ENCODE results near the gene GALT.

- TF ChIP-seq PTBP1 (IDR thresholded peaks at IDR 0.05; ENCODE audit: low read depth, low read length, poor library complexity, severe bottlenecking) (no peak), SAFB2 (CRISPR knock-in tag; IDR thresholded peaks at IDR 0.05; ENCODE audit: borderline replicate concordance, low read depth) (no peak), CTCF (CRISPR knock-in tag; IDR thresholded peaks at IDR 0.05) (no peak), ELF3 (CRISPR knock-in tag; IDR thresholded peaks at IDR 0.05) (no peak), GTF2F1 (IDR thresholded peaks at IDR 0.05; ENCODE audit: low read length) (no peak), MYNN (CRISPR knock-in tag; IDR thresholded peaks at IDR 0.05; ENCODE audit: low read depth) (no peak), ELF1 (CRISPR knock-in tag; IDR thresholded peaks at IDR 0.05) (no peak), KLF13 (CRISPR knock-in tag; IDR thresholded peaks at IDR 0.05) (no peak), GLMP (CRISPR knock-in tag; IDR thresholded peaks at IDR 0.05; ENCODE audit: borderline replicate concordance) (no peak)
Measured at GRCh38 chr9:34674440-34674839, 28.0 kb downstream of the GALT start.

Data from HepG2 (cell line).